GM18507 (cell line): ENCODE measurements around the gene SZRD1.

Experiments
- DNase-seq: peaks from one replicate; pipeline ENCODE4 v3.0.0; 2011; ENCODE audit warnings: low read depth; ENCODE audit not compliant: insufficient read length; ENCODE audit errors: extremely low spot score
- FAIRE-seq: peaks from 2 replicates; lab custom pipeline; 2011; peaks lifted over from hg19 to GRCh38; lab: Jason Lieb, UNC

The SZRD1 gene

DNA sequence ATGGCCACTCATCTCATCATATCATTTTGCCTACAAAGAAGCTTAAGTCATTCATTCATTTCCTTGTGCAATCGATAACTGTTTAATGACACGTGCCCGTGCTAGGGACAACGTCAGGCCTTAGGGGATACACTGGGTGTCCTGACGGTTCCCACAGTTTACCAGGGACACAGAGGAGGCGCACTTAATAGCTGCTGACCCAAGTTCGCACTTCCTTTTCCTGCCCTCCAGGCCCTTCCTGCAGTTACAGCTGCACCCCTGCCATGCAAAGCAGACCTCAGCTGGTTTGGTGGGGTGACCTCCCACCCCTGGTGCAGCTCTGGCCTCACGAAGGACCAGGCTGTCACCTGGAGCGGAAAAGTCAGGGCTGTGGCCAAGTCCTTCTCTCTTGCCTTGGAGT is 66.0 kb downstream of the SZRD1 start:
- DNase-seq = no peak
- peak; percentile 24 for FAIRE-seq

DNA sequence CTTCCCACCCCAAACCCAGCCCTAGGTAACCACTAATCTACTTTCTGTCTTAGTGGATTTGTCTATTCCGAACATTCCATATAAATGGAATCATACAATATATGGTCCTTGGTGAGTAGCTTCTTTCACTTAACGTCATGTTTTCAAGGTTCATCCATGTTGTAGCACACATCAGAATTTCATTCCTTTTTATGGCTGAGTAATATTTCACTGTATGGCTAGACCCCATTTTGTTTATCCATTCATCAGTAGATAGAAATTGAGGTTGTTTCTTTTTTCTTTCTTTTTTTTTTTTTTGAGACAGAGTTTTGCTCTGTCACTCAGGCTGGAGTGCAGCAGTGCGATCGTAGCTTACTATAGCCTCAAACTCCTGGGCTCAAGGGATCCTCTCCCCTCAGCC is 67.0 kb downstream of the SZRD1 start:
- DNase-seq (no peak), FAIRE-seq (no peak)

DNA sequence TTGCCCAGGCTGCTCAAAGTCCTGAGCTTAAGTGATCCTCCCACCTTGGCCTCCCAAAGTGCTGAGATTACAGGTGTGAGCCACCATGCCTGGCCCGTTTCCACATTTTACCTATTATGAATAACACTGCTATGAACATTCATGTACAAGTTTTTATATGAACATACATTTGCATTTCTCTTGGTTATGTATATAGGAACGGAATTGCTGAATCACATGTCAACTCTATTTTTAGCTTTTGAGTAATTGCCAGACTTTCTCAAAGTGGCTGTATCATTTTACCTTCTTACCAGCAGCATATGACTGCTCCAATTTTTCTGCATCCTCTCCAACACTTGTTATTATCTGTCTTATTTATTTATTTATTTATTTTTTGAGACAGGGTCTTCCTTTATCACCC is 67.5 kb downstream of the SZRD1 start:
- FAIRE-seq (no peak), DNase-seq (no peak)

DNA sequence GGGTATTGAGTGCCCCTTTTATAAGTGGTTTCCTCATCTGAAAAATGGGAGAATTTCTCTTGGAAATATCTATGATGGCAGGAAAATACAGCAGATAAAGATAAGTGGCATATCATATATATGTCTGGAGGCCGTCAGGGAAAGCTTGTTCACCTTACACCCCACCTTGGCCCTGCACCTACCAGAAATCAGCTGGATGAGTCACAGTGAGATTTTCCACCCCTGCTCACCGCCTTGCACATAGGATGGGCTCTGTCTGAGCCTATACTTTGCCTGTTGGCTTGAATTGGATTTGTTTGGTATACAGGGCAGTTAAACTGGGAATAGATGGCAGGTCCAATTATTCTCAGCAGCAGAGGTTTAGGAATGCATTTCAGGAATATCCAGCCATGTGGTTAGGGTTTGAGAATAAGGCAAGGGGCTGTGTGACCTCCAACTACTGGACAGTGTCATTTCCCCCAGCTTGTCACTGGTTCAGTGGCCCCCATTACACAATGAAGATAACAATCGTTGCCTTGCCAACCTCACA is 70.0 kb downstream of the SZRD1 start, which contains the start of gene SPATA21:
Gene SPATA21, minus strand, starts transcription at position 479 of the 529 bp plus-strand sequence. CDS start 6,053 bp downstream, outside the sequence.
- no peak for FAIRE-seq
- DNase-seq = no peak

DNA sequence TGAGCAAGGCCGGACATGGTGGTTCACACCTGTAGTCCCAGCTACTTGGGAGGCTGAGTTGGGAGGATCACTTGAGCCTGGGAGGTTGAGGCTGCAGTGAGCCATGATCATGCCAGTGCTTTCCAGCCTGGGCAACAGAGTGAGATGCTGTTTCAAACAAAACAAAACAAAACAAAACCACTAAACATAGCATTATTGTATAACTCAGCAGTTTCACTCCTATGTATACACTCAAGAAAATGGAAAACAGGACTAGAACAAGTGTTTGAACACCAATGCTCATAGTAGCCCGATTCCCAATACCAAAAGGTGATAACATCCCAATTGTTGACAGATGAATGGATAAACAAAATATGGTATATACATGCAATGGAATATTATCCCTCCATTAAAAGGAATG is 71.5 kb downstream of the SZRD1 start:
- DNase-seq (no peak), FAIRE-seq (no peak)

DNA sequence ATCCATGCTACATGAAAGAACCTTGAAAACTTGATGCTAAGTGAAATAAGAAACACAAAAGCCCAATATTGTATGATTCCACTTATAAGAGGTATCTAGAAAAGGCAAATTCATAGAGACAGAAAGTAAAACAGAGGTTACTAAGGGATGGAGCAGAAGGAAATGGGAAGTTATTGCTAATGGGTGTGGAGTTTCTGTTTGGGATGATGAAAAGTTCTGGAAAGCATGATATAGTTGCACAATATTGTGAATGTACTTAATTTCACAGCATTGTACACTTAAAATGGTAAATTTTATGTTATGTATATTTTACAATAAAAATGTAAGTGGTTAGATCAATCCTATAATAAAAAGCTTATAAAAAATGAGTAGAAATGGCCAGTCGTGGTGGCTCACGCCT is 71.9 kb downstream of the SZRD1 start:
- no peak for FAIRE-seq
- no peak for DNase-seq

DNA sequence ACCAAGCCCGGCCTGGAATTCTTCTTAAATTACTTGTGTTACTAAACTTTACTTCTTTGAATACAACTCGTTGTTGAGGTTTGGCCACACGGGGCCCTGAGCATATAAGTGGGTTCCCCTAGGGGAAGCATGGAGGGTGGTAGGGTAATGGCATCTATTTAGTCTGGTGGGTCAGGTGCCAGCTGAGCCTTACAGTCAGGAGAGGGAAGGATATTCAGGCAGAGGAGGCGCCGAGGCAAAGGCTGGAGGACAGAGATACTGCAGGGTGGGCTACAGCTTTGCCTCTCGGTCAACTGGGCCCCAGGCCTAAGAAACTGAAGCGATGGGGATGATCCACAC is 73.1 kb downstream of the SZRD1 start:
- FAIRE-seq = no peak
- DNase-seq = no peak

DNA sequence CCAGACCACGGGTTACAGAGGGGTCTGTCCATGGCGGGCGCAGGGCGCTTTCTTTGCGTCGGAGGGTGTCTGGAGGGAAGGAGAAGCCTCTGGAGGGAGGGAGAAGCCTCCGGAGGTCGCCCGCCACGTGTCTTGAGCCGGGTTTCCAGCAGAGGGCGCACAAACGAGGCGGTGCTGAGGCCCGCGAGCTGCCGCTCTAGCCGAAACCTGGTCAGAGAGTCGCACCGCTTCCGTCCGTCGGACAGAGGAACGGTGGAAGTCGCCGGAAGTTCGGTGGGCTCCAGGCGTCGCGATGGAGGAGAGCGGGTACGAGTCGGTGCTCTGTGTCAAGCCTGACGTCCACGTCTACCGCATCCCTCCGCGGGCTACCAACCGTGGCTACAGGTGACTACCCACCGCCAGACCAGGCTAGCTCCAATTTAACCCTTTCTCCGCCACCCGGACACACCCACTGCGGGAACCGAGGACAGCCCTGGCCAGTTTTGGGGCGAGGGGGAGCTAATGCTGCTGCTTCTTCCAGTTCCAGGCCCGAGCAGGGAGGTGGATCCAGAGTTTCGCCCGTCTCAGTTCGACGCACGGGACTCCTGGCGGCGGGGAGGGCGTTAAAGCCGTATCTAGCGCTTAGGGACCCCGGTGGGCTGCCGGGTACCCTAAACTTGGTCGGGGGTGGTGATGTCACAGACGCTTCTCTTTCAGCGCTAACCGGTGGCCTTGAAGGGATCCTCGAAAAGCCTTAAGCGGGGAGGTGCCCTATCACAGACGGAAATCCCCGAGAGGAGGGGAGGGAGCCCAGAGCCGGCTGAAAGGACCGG is 73.6 kb downstream of the SZRD1 start, which contains the start of gene NECAP2:
Gene NECAP2, plus strand, starts transcription at position 255 of the 812 bp plus-strand sequence. Its CDS starts 38 bp downstream, at position 293.
- FAIRE-seq = peak; percentile 93
- peak; percentile 85 for DNase-seq

DNA sequence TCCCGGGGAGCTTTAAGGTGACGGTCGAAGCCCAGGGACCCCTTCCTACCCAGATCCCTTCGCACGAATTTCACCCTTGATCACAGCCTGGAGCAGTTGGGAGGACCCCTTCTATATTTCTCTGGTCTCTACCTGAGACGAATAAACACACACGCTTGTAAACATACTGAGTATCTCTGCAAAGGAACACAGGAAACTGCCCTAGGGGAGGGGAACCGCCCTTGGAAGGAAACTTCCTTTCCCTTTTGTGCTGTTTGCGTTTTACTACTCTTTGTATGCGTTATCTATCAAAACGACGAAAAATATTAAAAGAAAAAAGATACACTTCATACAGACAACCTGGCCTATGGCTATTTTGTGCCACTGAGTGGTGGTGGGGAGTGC is 74.2 kb downstream of the SZRD1 start:
- DNase-seq = no peak
- FAIRE-seq = peak; percentile 35

DNA sequence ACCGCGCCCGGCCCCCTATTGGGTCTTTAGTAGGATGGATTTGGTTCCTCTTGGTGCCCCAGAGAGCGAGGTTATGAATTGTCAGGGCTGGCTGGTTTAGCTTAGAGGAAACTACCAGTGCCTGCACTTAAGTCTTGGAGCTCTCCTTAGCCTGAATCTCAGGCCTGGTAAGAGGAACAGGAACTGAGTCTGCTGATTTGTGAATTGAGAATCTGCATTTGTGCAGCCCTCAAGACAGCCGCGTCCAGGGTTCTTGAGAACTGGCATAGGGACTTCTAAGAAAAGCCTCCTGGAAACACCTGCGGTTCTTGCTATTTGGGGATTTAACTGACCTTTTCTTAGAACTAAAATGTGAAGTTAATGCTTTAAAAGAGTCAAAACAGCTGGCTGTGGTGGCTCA is 75.2 kb downstream of the SZRD1 start:
- DNase-seq (no peak), FAIRE-seq (no peak)

DNA sequence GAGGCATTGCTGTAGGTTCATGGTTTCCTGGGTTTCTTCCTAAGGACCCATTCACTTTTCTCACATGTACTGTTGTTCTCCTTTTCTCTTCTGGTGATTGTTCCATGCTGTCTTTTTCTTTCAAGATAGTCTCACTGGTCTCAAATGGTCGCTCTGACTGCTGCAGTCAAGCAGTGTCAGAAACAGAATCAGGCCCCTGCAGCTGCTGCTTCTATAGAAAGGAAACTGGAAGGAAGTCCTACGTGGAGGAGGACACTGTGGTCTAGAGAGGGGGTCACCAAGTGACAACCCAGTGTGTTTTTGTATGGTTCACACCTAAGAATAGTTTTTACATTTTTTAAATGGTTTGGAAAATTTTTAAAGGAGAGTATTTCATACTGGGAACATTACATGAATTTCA is 75.9 kb downstream of the SZRD1 start:
- no peak for DNase-seq

DNA sequence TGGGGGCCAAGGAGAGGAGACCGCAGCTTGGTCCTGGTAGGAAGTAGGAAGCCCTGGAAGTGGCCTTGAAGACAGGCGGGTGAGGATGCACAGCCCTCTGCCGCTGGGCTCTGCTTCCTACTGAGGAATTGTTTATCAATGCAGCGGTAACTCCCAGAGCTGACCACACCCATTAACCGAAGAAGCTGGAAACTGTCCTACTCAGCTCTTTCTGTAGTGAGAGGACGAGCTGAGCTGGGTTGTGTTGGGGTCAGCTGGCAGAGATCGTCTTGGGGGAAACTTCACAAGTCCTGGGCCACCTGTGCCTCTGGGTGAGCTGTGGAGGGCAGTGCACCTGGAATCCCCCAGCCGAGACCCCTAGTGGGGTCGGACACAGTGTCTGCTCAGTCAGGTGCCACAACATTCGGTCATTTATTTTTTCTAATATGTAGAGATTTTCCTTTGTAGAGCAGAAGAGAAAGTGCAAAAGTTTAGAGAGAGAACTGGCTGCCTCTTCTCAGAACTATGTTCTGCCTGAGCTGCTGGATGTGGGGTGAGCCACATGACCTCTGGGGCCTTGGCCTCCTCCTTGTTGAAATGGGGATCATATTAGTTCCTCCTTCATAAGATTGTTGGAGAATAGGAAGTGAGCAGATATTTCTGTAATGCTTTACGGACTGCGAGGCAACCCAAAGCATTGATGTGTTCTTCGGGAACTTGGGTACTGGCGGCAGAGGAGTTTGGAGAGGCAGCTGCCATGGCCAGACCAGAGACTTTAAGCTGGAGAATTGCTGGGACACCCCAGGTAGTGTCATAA is 77.1 kb downstream of the SZRD1 start:
- FAIRE-seq (no peak), DNase-seq (no peak)

More for the DNA sequence above, 75.9 kb downstream of the SZRD1 start:
- no peak for FAIRE-seq

DNA sequence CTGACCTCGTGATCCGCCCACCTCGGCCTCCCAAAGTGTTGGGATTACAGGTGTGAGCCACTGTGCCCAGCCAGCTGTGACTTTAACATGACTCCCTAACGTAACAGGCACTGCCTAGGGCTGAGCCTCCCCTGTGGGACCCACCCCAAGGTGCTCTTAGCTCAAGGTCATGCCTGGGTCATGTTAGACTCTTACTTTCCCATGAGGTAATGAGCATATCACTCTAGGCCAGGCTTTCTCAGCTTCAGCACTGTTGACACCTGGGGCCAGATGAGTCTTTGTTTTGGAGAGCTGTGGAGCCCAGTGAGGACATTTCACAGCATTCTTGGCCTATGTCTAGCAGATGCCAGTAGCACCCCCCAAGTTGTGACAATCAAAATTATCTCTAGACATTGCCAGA is 78.0 kb downstream of the SZRD1 start:
- FAIRE-seq = no peak

DNA sequence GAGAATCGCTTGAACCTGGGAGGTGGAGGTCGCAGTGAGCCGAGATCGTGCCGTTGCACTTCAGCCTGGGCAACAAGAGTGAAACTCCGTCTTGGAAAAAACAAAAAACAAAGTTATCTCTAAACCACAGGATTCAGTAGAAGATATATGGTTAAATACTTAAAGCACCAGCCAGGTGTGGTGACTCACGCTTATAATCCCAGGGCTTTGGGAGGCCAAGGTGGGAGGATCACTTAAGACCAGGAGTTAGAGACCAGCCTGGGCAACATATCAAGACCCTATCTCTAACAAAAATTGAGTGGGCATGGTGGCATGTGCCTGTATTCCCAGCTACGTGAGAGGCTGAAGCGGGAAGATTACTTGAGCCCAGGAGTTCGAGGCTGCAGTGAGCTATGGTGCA is 79.1 kb downstream of the SZRD1 start:
- DNase-seq (no peak), FAIRE-seq (no peak)

More for the DNA sequence above, 78.0 kb downstream of the SZRD1 start:
- DNase-seq = no peak

DNA sequence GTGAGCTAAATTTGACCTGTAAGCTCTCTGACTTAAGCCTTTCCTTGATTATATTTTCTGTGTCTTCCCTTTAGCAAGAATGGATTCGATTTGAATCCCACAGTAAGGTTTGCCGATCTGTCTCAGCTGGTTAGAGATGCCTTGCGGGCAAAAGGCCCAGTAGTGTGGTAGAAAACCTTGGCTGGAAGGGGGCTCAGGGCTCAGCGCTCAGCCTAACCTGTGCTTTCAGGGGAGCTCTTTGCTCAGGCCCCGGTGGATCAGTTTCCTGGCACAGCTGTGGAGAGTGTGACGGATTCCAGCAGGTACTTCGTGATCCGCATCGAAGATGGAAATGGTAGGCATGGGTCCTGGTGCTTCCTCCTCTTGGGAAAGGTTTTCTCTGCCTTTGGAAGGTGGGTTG is 80.6 kb downstream of the SZRD1 start:
- FAIRE-seq (no peak), DNase-seq (no peak)
